Measurements from ENCODE around the gene SNRNP27.

The SNRNP27 gene

DNA sequence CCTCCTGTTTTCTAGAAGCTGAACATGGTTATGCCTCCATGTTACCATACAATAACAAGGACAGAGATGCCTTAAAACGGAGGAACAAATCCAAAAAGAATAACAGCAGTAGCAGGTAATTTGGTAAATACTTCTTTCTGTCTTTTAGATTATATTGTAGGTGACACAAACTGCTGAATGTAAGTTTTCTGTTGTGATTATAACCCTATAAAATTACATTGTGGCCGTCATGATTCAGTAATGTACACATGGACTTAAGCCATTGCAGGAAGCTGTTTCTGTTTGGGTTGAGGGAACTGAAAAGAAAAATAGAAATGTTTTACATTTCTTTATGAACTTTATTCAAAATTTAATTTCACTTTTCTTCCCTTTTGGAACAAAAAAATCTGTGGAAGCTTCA lies 22.4 kb downstream of the SNRNP27 start:
- DNase-seq (ENCODE audit: low spot score), result no peak

GRCh38 chr2:69917852-69918251 lies 24.1 kb downstream of the SNRNP27 start:
- DNase-seq (ENCODE audit: low spot score), result peak; percentile 73

DNA sequence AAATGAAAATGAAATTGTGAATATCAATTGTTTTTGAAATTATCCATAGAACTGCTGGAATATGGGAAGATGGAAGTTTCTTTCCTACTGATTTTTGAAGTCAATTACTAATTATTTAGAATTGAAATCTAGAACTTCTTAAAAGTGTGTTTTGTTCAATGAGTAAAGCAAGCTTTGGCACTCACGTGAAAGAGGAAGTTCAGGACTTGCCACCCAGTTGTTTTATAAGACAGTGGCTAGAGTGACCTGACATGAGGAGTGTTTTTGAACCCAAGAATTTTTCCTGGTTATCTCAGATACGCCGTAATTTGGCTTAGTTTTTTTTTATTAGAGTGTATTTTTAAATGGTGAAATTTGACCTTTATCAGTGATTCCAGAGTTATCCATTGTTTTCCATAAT lies 24.6 kb downstream of the SNRNP27 start:
- DNase-seq (ENCODE audit: low spot score), result no peak

DNA sequence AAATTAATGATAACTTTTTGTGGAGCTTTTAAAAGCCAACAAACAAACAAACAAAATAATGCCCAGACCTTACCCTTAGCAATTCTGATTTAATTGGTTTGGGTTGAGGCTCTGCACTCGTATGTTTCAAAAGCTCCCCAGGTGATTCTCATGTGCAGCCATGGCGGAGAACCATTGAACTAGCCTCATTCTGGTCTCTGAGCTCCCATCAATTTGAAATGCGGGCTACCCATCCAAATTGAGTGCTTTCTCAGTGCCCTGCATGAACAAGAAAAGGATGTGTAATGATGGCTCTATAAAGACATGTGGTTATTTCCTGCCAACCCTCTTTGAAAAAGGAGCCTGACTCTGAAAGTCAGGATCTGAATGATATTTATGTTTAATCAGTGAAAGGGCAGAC lies 29.4 kb downstream of the SNRNP27 start:
- DNase-seq (ENCODE audit: low spot score), result no peak

GRCh38 chr2:69926849-69927515 lies 33.2 kb downstream of the SNRNP27 start:
- peak; percentile 34 for DNase-seq (ENCODE audit: low spot score)

DNA sequence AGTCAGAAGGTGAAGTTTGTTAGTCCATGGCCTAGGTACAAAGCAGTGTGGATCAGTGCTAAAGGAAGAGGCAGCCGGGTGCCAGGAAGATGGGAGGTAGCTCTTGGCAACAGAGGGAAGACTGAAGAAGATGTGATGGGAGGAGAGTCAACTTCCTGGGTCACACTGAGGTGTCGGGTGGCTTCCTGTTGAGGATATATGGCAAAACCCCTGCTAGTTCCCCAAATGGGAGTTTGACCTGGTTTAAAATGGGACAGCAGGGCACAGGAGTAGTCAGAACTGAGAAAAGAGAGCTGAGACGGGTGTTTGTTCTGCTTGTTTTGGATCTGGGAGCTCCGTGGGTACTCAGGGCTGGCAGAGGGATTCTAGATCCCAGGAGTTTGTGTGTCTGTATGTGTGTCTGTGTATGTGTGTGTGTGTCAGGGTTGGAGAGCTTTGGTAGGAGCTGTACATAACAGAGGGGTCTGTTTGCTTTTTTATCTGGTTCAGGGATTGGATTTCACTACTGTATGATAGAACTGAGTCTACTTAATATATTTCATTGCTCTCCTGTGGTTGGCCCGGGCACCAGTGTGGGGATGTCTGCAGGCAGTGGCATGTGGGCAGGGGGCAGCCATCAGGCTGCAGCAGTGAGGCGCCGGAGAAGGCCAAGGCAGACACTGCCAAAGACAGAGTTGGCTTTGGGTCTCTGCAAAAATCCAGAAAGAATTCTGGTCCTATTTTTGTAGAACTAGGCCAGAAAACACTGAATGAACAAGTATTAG lies 38.3 kb downstream of the SNRNP27 start:
- no peak for DNase-seq (ENCODE audit: low spot score)

- no peak for DNase-seq (ENCODE audit: low spot score)
These were observed 38.8 kb downstream of the SNRNP27 start for GRCh38 chr2:69932596-69932922.

GRCh38 chr2:69933254-69933828 lies 39.6 kb downstream of the SNRNP27 start:
- no peak for DNase-seq (ENCODE audit: low spot score)

GRCh38 chr2:69933839-69934613 lies 40.3 kb downstream of the SNRNP27 start:
- peak; percentile 82 for DNase-seq (ENCODE audit: low spot score)

- no peak for DNase-seq (ENCODE audit: low spot score)
These were observed 40.8 kb downstream of the SNRNP27 start for GRCh38 chr2:69934614-69934908.

DNA sequence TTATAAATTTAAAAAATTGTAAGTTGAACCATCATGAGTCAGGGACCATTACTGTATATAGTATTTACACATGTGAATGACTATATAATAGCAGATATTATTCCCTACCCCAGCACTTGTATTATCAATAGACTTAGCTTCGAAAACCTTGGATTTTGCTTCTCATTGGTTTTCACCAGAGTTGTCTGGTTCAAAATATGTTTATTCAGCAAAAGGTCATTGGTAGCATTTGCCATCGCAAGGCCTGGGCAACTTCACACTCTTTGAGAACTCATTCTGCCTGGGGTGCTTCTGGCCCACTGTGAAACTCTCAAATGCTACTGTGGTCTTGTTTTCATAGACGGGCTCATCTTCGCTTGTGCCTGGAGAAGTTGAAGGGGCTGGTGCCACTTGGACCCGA lies 41.3 kb downstream of the SNRNP27 start:
- no peak for DNase-seq (ENCODE audit: low spot score)

GRCh38 chr2:69936906-69937305 lies 43.1 kb downstream of the SNRNP27 start:
- no peak for DNase-seq (ENCODE audit: low spot score)

GRCh38 chr2:69937968-69938367 lies 44.2 kb downstream of the SNRNP27 start:
- no peak for DNase-seq (ENCODE audit: low spot score)

DNA sequence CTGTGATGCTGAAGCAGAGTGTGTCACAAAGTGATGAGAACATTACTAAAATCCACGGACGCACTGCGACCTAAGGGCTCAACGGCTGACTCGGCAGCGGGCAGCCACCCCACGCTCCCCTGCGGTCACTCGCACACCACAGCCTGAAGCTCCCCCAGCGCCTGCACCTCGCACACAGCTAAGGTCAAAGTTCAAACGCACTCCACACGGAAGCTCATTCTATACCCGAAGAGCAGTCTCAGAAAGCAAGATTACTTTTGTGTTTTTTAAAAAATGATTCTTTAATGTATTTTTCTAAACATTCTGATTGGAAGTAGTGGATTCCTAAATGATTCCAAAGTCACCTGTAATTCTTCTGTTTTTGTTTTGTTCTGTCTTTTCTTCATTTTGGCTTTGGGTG lies 46.0 kb downstream of the SNRNP27 start:
- no peak for DNase-seq (ENCODE audit: low spot score)

DNA sequence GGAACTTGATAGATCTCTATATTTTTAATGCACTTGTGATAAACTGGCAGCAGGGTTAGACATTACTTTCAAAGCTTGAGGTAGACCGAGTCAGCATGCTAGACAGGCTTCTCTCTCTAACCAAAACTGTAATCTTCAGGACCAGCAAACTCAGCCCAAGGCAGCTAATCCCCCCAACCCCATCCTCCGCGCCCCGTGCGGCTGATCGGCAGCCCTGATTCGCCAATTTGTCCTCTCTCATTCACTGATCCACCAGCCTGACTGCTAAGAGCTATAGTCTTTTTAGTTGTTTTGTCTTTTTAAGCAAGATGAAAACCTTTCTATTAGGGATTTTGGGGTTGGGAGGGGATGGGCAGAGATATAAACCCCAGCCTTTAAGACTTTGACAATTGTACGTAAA lies 46.9 kb downstream of the SNRNP27 start:
- DNase-seq (ENCODE audit: low spot score), result no peak

- no peak for DNase-seq (ENCODE audit: low spot score)
These were observed 49.5 kb downstream of the SNRNP27 start for GRCh38 chr2:69943000-69943842.

DNA sequence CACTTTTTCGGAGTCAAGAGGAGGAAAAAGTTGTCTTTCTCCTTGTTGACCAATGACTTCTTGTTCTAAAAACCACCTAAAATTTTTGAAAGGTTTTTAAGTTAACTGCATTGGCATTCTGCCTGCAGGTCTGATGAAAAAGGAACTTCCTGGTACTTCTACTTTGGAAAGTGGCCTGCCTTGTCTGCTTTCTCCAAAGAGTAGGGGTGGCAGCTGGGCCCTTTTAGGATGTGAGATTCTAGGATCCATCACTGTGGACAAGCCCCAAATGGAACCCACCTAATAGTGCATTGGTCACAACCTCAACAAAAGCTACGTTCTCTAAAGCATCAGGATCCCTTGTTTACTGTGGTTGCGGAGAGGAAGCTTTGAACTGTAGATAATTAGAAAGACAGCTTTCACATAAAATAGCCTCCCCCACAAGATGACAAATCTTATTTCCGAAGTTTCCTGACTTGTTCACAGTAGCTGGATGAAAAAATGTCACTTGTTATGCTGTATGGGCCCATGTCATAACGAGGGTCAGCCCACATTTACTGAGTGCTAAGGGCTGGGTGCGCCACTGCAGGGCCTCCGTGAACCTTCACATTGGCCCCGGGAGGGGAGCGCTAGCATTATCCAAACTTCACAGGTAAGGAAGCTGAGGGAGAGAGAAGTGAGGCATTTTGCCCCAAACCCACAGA lies 50.2 kb downstream of the SNRNP27 start:
- DNase-seq (ENCODE audit: low spot score), result no peak

DNA sequence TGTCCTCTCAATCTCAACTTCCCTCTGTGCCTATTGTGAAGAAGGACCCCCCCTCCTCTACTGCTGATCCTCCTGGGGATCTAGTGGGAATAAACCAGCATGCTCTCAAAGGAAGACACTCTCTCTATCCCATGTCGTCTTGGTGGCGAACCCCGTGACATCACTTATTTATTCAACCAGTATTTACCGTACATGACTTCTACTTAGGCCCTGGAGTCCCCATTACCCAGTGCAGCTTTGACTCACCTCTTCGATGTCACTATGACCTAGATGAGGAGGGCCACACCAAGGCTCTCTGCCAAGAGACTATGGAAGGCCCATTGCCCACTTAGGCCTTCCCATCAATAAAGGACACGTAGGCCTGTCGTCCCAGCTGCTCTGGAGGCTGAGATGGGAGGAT lies 51.0 kb downstream of the SNRNP27 start:
- DNase-seq (ENCODE audit: low spot score), result no peak

DNA sequence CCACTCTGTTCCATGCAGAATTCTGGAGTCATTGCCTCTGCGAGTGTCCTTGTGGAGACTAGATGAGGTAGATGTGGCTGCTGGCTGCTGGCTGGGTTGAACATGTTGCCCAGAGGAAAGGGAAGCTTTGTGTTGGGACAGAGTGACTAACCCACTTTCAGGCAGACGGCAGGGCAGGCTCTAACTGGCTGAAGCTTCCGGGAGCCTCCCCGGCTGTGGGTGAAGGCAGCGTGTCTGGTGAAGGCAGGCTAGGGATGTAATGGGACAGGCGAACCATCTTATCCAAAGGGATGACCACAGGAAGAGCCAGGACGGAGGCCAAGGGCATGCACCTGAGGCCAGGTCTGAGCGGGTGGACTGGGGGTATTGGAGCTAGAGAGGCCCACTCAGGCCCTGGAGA lies 51.7 kb downstream of the SNRNP27 start:
- peak; percentile 23 for DNase-seq (ENCODE audit: low spot score)

GRCh38 chr2:69945941-69946340 lies 52.2 kb downstream of the SNRNP27 start:
- DNase-seq (ENCODE audit: low spot score), result no peak
